Left cardiac atrium (tissue), 4 donors: Measurements from ENCODE around the gene STUM. TPM values are rescaled to one million over a fixed set of nuclear protein-coding genes. Genes with fewer than 3 reads are reported as not detected.

Source experiments
- ATAC-seq, 2 donors: fragments of 200-7000 bp; cut with Tn5 transposase; one replicate each; pipeline ENCODE4 v1.9.1; 2020; ENCODE audit warnings: mild to moderate bottlenecking in 2 of 2, moderate library complexity in 2 of 2
- DNase-seq: peaks from one replicate; pipeline ENCODE4 v3.0.0-alpha.2; 2020
- intact Hi-C, 2 donors: fragments of 100-400 bp; cut with DNase I; formaldehyde crosslinking; loops; one replicate each; pipeline versions ENCODE4 v1.14.1 to v1.15.1; 2022 to 2023
- total RNA-seq, 2 donors: library from RNA; stranded (reverse); fragmentation: NEBNext Ultra II Directional; extraction: Animal tissue kit (Norgen Biotek cat#: 25700); gene quantifications; one replicate each; pipeline ENCODE4 v1.2.1, GENCODE V29; 2021
- donor health status: DM: no; HTN: yes; CAD: no.
- donor health status: DM: no; HTN: yes; CAD: no; lungs with severe emphysema.
- donor health status: DM: yes; HTN: yes; CAD: no.
- donor health status: Dilated cardiomyopathy.

STUM gene
- total RNA-seq, 2 donors from 2014 or later: 0.42 to 1.5 TPM

- no peak for DNase-seq
- intact Hi-C loops: no loop called here
Observed at GRCh38 chr1:226641671-226642231, 93.2 kb downstream of the STUM start.

DNA sequence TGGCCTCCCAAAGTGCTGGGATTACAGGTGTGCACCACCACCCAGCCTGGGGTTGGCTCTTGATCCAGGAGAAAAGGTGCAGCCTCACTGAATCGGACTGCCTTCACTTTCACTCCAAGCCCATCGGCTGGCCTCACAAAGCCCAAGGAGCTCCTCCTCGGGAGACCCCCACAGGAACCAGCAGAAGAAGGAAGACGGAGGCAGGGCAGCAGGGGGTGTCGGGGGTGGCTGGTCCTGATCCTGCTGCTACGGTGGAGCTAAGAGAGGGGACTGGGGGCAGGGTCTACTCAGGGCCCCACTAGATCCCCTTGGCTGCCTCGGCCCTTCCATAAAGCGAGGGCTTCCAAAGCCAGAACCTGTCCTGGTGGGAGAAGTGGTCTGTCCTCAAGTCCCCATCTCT is 93.9 kb downstream of the STUM start:
- ATAC-seq (no peak), DNase-seq (no peak)
- intact Hi-C loops: no loop called here

More at GRCh38 chr1:226641671-226642231, 93.2 kb downstream of the STUM start:
- ATAC-seq: no peak

GRCh38 chr1:226643177-226643576 is 94.6 kb downstream of the STUM start:
- intact Hi-C loops: no loop called here
- ATAC-seq (peak in 1 of 2 donors; percentile 21), DNase-seq (no peak)

- DNase-seq: no peak
- peak in 1 of 2 donors; percentile 3 for ATAC-seq
- intact Hi-C loops: no loop called here
Observed at GRCh38 chr1:226643611-226644540, 95.3 kb downstream of the STUM start.

DNA sequence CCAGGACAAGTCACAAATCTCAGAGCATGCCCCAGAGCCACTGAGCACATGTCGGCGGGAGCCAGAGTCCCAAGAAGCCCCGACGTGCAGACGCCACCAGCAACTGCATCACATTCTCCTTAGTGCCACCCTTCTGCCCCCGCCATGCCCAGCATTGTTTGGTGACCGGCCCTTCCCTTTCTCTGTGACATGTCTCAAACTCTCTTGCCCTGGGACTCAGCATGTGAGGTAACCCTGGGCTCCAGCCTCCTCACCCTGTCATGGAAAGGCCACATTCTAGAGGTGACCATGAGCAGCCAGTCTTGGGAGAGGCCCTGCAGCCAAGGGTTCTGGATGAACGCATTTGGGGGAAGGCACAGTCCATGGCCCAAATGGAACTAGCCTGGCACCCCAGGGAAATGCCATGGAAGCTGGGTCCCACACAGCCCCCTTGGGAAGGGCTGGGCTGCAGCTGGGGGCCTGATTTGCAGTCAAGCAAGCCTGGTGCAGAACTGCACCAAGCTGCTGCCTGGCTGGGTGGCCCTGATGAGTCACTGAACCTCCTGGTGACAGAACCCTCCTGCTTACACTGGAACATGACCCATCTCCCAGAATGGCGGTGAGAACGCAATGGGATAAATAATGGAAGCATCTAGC is 96.1 kb downstream of the STUM start:
- intact Hi-C loops: no loop called here
- DNase-seq (peak; percentile 13), ATAC-seq (no peak)

- intact Hi-C loops: no loop called here
- peak; percentile 17 for DNase-seq
- peak in 1 of 2 donors; percentile 19 for ATAC-seq
Observed at GRCh38 chr1:226645279-226645976, 96.9 kb downstream of the STUM start.

- intact Hi-C loops: no loop called here
- peak; percentile 25 for DNase-seq
- ATAC-seq: no peak
Observed at GRCh38 chr1:226646026-226646869, 97.7 kb downstream of the STUM start.

- DNase-seq (no peak), ATAC-seq (no peak)
- intact Hi-C loops: no loop called here
Observed at GRCh38 chr1:226646870-226647449, 98.4 kb downstream of the STUM start.

GRCh38 chr1:226647719-226648118 is 99.2 kb downstream of the STUM start:
- DNase-seq (no peak), ATAC-seq (no peak)
- intact Hi-C loops: no loop called here

- ATAC-seq (no peak), DNase-seq (no peak)
- intact Hi-C loops: no loop called here
Observed at GRCh38 chr1:226648421-226648820, 99.9 kb downstream of the STUM start.

DNA sequence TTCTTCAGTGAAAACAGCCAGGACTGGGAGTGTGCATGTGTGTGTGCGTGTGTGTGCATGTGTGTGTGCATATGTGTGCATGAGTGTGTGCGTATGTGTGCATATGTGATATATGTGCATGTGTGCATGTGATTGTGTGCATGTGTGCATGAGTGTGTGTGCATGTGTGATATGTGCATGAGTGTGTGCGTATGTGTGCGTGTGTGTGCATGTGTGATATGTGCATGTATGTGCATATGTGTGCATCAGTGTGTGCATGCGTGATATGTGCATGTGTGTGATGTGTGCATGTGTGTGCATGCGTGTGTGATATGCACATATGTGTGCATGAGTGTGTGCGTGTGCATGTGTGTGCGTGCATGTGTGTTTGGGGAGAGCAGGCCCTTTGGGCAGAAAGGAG is 100.7 kb downstream of the STUM start:
- DNase-seq: no peak
- intact Hi-C loops: no loop called here

DNA sequence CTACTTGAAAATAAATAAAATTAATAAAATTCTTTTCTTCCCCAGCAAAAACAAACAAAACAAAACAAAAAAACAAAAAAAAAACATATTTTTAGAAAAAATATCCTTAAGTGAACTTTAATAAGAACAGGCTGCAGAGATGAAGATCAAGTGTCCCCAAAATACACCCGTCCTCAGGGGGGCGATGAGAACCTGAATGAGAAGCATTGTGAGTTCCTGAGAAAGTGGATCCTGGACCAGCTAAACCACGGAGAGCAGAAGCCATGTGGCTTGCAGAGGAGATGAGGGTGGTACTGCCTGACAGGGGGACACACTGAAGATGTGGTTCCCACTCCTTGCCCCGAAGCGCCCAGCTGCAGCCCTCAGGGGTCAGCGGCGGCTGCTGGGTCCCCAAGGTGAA is 101.2 kb downstream of the STUM start:
- intact Hi-C loops: loop anchor here in 1 of 2 donors (10.0 kb wide), 1 partner anchor 85 kb away; the partner anchor contains the start of gene ITPKB
- DNase-seq (no peak), ATAC-seq (no peak)

More for the DNA sequence above, 100.7 kb downstream of the STUM start:
- ATAC-seq: no peak

DNA sequence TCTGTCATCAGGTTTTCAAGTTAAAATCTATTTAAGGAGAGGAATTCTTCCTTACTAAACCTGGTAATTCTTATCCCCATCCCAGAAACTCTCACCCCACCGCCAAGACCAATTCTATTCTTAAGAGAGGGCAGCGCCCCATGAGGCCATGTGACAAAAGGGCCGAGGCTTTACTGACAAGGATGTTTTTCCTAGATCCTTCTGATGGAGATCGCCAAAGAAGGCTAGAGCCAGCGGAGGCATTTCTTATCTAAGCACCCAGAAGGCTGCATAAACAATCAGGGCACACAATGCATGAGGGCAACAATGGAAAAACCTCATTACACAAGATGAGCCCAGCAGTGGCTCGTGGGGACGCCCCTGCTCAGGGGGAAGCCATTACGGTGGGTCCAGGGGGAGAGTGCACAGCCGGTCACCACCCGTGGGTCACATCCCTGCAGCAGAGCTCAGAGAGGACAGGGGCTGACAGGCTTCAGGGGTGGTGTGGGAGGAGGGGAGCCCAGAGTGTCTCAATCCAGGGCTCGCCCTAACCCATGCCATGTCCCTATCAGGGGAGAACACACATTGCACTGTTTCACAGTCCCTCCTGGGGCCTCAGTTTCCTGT is 101.8 kb downstream of the STUM start:
- intact Hi-C loops: loop anchor here in 1 of 2 donors (10.0 kb wide), 1 partner anchor 84 kb away; the partner anchor contains the start of gene ITPKB
- DNase-seq: peak; percentile 51

GRCh38 chr1:226651041-226651731 is 102.6 kb downstream of the STUM start:
- intact Hi-C loops: loop anchor here in 1 of 2 donors (10.0 kb wide), 1 partner anchor 84 kb away; the partner anchor contains the start of gene ITPKB
- DNase-seq (no peak), ATAC-seq (no peak)

More for the DNA sequence above, 101.8 kb downstream of the STUM start:
- ATAC-seq: peak; percentile 9 to 34

- no peak for DNase-seq
- intact Hi-C loops: loop anchor here in 1 of 2 donors (10.0 kb wide), 1 partner anchor 83 kb away; the partner anchor contains the start of gene ITPKB
- ATAC-seq: no peak
Observed at GRCh38 chr1:226651732-226652105, 103.2 kb downstream of the STUM start.

DNA sequence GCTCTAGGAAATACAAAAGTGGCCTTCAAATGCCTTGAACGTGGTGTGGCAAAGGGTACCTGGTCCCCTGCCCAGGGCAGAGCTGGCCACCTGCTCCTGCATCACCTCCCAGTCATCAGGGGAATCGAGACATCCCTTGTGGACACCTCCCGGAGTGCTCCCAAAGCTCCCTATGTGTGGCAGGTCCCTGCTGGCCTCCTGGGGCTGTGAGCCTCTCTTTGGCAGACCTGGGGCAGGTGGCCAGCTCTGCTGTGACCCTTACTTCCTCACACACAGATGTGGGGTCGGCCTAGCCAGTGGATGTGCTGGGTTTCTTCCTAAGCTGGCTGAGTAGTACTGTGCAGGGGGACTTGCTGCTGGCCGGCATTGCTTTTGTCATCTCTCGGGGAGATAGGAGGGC is 104.0 kb downstream of the STUM start:
- ATAC-seq: no peak
- no peak for DNase-seq
- intact Hi-C loops: loop anchor here in 1 of 2 donors (10.0 kb wide), 1 partner anchor 82 kb away; the partner anchor contains the start of gene ITPKB
